ENCODE measurements around the gene STRN3. TPM values are rescaled to one million over a fixed set of nuclear protein-coding genes. Genes with fewer than 3 reads are reported as not detected.

Gene STRN3
- total and polyA plus RNA-seq, 2 of the 8 experiments (the other 6 are each of a cell fraction or from before 2014, with no cell fraction given): 8.7 to 38.1 TPM

DNA sequence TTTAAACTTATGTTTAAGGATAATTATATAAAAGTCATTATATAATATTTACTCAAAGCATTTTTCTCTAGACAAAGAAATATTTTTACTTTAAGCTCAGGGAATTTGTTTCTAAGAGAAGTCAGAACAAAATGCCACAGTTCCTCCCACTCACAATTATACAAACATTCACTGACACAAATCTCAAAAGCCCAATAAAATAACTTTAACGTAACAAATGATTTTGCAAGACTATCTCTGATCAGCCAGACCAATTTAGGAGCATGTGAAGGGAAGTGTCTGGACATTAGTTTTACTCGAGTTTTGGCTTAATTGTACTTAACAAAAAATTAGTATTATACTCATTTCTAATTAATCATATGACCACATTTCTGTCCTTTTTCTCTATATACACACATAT is 110.6 kb downstream of the STRN3 start (continued):
- TF ChIP-seq TBP (IDR thresholded peaks at IDR 0.05; ENCODE audit: low read depth, low read length) (no peak), EGR1 (IDR thresholded peaks at IDR 0.05; ENCODE audit: borderline replicate concordance, low read depth, low read length) (no peak), NRF1 (IDR thresholded peaks at IDR 0.05; ENCODE audit: low read depth, low read length) (no peak), CHD7 (IDR thresholded peaks at IDR 0.05; ENCODE audit: insufficient replicate concordance, low read length) (no peak)

Measured in H1 (cell line).